Left lung (tissue), 10 donors: ENCODE measurements around the gene AQP5. TPM values are rescaled to one million over a fixed set of nuclear protein-coding genes. Genes with fewer than 3 reads are reported as not detected.

Source experiments
- ATAC-seq: fragments of 200-7000 bp; cut with Tn5 transposase; one replicate; pipeline ENCODE4 v1.9.1; 2020; ENCODE audit warnings: moderate library complexity
- DNase-seq, 4 donors: peaks; one replicate each; pipeline ENCODE4 v3.0.0-alpha.2; 2013 to 2020
- H3K27ac ChIP-seq, 2 donors: fragments of 200-600 bp; sonication (generic) in 1 of 2; one replicate each; pipeline versions ENCODE4 v1.5.0 to v1.8.0; 2020 to 2021
- H3K27me3 ChIP-seq, 2 donors: fragments of 200-600 bp; sonication (generic) in 1 of 2; one replicate each; pipeline versions ENCODE4 v1.5.0 to v1.8.0; 2020 to 2021
- H3K36me3 ChIP-seq, 2 donors: fragments of 200-600 bp; sonication (generic) in 1 of 2; one replicate each; pipeline versions ENCODE4 v1.5.0 to v1.8.0; 2020 to 2021
- H3K4me1 ChIP-seq, 2 donors: fragments of 200-600 bp; one replicate each; pipeline ENCODE4 v1.8.0; 2021
- H3K4me3 ChIP-seq, 2 donors: fragments of 200-600 bp; sonication (generic) in 1 of 2; one replicate each; pipeline versions ENCODE4 v1.5.0 to v1.8.0; 2020 to 2021; ENCODE audit warnings: mild to moderate bottlenecking in 1 of 2
- H3K9me3 ChIP-seq, 2 donors: fragments of 200-600 bp; sonication (generic) in 1 of 2; one replicate each; pipeline versions ENCODE4 v1.5.0 to v1.8.0; 2020 to 2021
- intact Hi-C, 2 donors: fragments of 100-400 bp; cut with DNase I; formaldehyde crosslinking; loops; one replicate each; pipeline versions ENCODE4 v1.11.2 to v1.14.2; 2022
- polyA plus RNA-seq, 6 donors: library from polyadenylated mRNA; unstranded; fragments of 120-200 nt; gene quantifications; one replicate each; pipeline ENCODE4 v1.2.1, GENCODE V29; 2013; ENCODE audit not compliant: insufficient read length in 6 of 6
- total RNA-seq, 2 donors: library from RNA; stranded (reverse); fragmentation: NEBNext Ultra II Directional; extraction: Animal tissue kit (Norgen Biotek cat#: 25700); gene quantifications; one replicate each; pipeline ENCODE4 v1.2.1, GENCODE V29; 2021
- TF ChIP-seq, protein P1 (sequence below), 2 donors: fragments of 200-600 bp; sonication (generic) in 1 of 2; IDR thresholded peaks; one replicate each; pipeline versions ENCODE4 v1.5.0 to v1.8.0; 2021; ENCODE audit warnings: antibody characterized with exemption in 2 of 2
- donor health status: DM: no; HTN: yes; CAD: no.
- donor health status: DM: no; HTN: no; CAD: no.

Gene AQP5
- total and polyA plus RNA-seq, 8 donors, result 3.8 to 10.0 (median 7.1) TPM

DNA sequence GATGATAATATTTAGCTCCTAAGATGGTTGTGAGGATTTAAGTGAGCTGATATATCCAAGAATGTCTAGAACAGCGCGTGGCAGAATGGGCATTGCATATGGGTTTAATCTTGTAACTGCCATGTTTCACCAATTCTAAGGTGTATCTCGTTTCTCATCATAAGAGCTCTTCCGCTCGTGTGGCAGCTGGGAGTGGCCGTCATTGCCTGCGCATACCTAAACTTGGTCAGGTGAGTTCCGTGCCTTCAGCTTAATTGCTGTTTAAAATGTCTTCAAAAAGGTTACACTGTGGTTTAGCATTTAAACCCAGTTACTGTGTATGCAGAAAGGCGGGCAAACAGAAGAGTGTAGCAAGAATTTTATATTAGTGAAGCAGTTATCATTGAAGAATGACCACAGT lies 15.6 kb upstream of the AQP5 start:
- intact Hi-C loops, result loop anchor here in 1 of 2 donors (10.0 kb wide), 1 partner anchor 81 kb away; no protein-coding TSS in a partner anchor
- no peak for DNase-seq

DNA sequence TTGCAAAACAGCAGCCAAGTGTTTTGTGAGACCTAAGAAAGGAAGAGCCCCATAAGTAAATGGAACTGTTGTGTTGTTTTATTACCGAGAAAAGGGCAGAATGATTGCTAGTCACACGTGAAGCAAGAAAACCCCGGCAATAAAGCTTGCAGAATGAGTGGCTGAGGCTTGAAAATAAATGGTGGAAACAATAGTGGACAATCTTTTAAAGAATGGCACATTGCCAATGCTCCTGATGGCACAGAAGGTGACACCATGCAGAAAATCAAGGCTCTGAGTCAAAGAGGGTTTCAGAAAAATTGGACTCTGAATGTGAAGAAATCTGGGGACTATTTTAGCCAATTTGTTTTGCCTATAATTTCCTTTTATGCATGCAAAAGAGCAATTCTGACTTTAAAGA lies 15.2 kb upstream of the AQP5 start:
- ATAC-seq, result no peak
- TF ChIP-seq, protein P1, sequence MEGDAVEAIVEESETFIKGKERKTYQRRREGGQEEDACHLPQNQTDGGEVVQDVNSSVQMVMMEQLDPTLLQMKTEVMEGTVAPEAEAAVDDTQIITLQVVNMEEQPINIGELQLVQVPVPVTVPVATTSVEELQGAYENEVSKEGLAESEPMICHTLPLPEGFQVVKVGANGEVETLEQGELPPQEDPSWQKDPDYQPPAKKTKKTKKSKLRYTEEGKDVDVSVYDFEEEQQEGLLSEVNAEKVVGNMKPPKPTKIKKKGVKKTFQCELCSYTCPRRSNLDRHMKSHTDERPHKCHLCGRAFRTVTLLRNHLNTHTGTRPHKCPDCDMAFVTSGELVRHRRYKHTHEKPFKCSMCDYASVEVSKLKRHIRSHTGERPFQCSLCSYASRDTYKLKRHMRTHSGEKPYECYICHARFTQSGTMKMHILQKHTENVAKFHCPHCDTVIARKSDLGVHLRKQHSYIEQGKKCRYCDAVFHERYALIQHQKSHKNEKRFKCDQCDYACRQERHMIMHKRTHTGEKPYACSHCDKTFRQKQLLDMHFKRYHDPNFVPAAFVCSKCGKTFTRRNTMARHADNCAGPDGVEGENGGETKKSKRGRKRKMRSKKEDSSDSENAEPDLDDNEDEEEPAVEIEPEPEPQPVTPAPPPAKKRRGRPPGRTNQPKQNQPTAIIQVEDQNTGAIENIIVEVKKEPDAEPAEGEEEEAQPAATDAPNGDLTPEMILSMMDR (IDR thresholded peaks at IDR 0.05), result no peak
- intact Hi-C loops, result loop anchor here in 1 of 2 donors (10.0 kb wide), 1 partner anchor 82 kb away; no protein-coding TSS in a partner anchor
- H3K4me1 ChIP-seq, result peaks cover 3 to 8% of the 10 kb centered on the region in 2 donors
- no peak overlapping the region for H3K4me3 ChIP-seq
- no peaks in the 10 kb centered on the region for H3K9me3 ChIP-seq
- no peak for DNase-seq
- no peak overlapping the region for H3K27ac ChIP-seq
- peaks cover 0 to 21% of the 10 kb centered on the region in 2 donors for H3K27me3 ChIP-seq
- H3K36me3 ChIP-seq, result no peaks in the 10 kb centered on the region

More for the DNA sequence above, 15.6 kb upstream of the AQP5 start:
- H3K27me3 ChIP-seq, result peaks cover 0 to 17% of the 10 kb centered on the region in 2 donors
- H3K4me1 ChIP-seq, result peaks cover 3 to 8% of the 10 kb centered on the region in 2 donors
- no peaks in the 10 kb centered on the region for H3K9me3 ChIP-seq
- TF ChIP-seq, protein P1 (IDR thresholded peaks at IDR 0.05), result no peak
- H3K36me3 ChIP-seq, result no peaks in the 10 kb centered on the region
- peak; percentile 62 for ATAC-seq
- H3K4me3 ChIP-seq, result no peak overlapping the region
- H3K27ac ChIP-seq, result no peak overlapping the region

DNA sequence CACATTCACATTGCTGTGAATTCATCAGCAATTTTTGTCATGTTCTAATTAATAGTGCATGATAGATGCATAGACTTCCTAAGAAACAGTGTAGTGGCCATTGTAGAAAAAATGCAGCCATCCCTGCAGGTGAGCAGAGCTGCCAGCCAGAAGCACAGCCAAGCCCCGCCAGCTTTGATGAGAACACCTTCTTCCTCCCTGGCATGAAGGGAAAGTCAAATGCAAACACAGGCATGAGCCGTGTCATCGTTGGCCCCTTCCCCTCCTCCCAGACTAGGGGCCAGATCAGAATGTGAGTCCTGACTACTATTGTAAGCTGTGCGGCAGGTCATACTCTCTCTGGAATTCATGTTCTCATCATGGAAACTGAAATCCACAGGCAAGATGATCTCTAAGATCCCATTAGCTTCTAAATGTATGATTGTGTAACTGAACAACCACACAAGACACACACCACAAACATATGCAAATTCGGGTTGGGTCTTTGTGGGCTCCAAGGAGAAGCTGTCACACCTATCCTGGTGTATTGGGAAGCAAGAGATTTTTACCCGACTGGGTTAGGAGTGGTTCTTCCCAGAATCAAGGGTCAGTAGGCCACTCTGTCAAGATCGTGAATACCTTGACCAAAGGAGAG lies 14.0 kb upstream of the AQP5 start:
- Histone ChIP-seq H3K27me3 (peaks cover 0 to 25% of the 10 kb centered on the region in 2 donors), H3K4me3 (no peak overlapping the region), H3K27ac (no peak overlapping the region), H3K36me3 (no peaks in the 10 kb centered on the region), H3K9me3 (no peaks in the 10 kb centered on the region), H3K4me1 (peaks cover 8 to 13% of the 10 kb centered on the region in 2 donors)
- TF ChIP-seq, protein P1 (IDR thresholded peaks at IDR 0.05), result no peak
- DNase-seq, result no peak
- ATAC-seq, result no peak
- intact Hi-C loops, result loop anchor here in 1 of 2 donors (10.0 kb wide), 1 partner anchor 83 kb away; no protein-coding TSS in a partner anchor

DNA sequence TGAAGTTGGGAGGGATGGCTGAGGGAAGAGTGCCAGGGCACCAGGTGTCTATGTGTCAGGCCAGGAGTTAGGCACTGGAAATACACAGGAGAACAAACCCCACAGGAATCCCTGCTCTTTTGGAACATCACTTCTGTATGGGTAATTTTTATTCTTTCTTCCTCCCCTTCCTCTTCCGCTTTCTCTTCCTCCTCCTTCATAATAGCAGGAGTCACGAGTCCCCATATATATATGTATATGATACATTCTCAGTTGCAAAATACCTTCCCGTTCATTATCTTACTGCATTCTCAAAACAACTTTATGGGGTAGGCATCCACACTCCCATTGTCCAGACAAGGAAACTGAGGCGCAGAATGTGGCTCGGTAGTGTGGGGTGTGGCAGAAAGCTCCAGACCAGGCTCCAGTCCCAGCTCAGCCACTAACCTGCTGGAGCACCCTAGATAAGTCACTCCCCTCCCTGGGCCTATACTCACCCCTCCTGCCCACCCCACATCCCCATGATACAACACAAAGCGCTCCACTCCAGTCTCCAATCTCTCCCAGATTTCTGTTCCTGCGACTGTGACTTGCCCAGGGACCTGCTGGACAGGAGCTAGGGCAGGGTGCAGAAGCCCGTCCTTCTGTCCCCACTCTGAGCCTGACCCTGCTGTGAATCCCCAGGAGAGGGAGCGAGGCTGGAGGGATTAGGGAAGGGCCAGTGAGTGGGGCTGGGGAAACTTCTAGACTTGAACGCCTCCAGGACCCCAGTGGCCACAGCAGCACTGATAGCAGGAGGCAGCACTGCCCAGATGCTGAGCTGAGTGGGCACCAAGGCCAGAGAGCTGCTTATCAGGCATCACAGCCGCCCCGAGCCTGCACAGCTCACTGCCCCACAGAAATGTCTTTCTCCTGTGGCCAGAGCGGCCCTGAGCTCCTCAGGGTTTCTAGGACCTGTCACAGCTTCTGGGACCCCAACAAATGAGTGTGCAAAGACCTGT lies 12.5 kb upstream of the AQP5 start:
- Histone ChIP-seq H3K4me3 (no peak overlapping the region), H3K4me1 (peaks cover 8 to 18% of the 10 kb centered on the region in 2 donors), H3K36me3 (no peaks in the 10 kb centered on the region), H3K9me3 (no peaks in the 10 kb centered on the region), H3K27me3 (peaks cover 0 to 39% of the 10 kb centered on the region in 2 donors), H3K27ac (no peak overlapping the region)
- no peak for DNase-seq
- intact Hi-C loops, result loop anchor here in 1 of 2 donors (10.0 kb wide), 1 partner anchor 84 kb away; no protein-coding TSS in a partner anchor
- TF ChIP-seq, protein P1 (IDR thresholded peaks at IDR 0.05), result no peak
- no peak for ATAC-seq
